Spleen (tissue), 11 donors: Measurements from ENCODE around the gene RAB24. TPM values are rescaled to one million over a fixed set of nuclear protein-coding genes. Genes with fewer than 3 reads are reported as not detected.

ENCODE experiments used
- DNase-seq: peaks from one replicate; pipeline ENCODE4 v3.0.0-alpha.2; 2020
- H3K27ac ChIP-seq, 8 donors: fragments of 200-600 bp; sonication (generic) in 7 of 8; 1 replicate in 4 of 8; 2 replicates in 4 of 8; pipeline versions ENCODE4 v1.5.0 to v1.8.0; 2016 to 2021; ENCODE audit warnings: inconsistent platforms in 4 of 8, mild to moderate bottlenecking in 4 of 8, moderate library complexity in 1 of 8
- H3K27me3 ChIP-seq, 7 donors: fragments of 200-600 bp; sonication (generic) in 6 of 7; replicated peaks in 1 of 7; 1 replicate in 4 of 7; 2 replicates in 3 of 7; pipeline versions ENCODE4 v1.5.0 to v1.8.0; 2016 to 2021; ENCODE audit warnings: inconsistent platforms in 3 of 7, mild to moderate bottlenecking in 1 of 7
- H3K36me3 ChIP-seq, 6 donors: fragments of 200-600 bp; sonication (generic) in 5 of 6; 1 replicate in 4 of 6; 2 replicates in 2 of 6; pipeline versions ENCODE4 v1.5.0 to v1.8.0; 2016 to 2021; ENCODE audit warnings: inconsistent platforms in 2 of 6
- H3K4me1 ChIP-seq, 6 donors: fragments of 200-600 bp; sonication (generic) in 5 of 6; 1 replicate in 3 of 6; 2 replicates in 3 of 6; pipeline versions ENCODE4 v1.5.0 to v1.8.0; 2016 to 2021; ENCODE audit warnings: inconsistent platforms in 3 of 6
- H3K4me3 ChIP-seq, 8 donors: fragments of 200-600 bp; sonication (generic) in 7 of 8; 1 replicate in 4 of 8; 2 replicates in 4 of 8; pipeline versions ENCODE4 v1.5.0 to v1.8.0; 2016 to 2021; ENCODE audit warnings: inconsistent platforms in 4 of 8, mild to moderate bottlenecking in 4 of 8, moderate library complexity in 2 of 8
- H3K9me3 ChIP-seq, 8 donors: fragments of 200-600 bp; sonication (generic) in 7 of 8; 1 replicate in 4 of 8; 2 replicates in 4 of 8; pipeline versions ENCODE4 v1.5.0 to v1.8.0; 2016 to 2021; ENCODE audit warnings: inconsistent platforms in 4 of 8
- POLR2A ChIP-seq, 3 donors: fragments of 450-650 bp; IDR thresholded peaks; one replicate each; pipeline ENCODE4 v1.5.1; 2017; ENCODE audit warnings: antibody characterized with exemption in 3 of 3, mild to moderate bottlenecking in 1 of 3
- POLR2AphosphoS5 ChIP-seq, 3 donors: sonication (generic); formaldehyde crosslinking; IDR thresholded peaks; one replicate each; pipeline ENCODE4 v1.5.1; 2017; ENCODE audit warnings: antibody characterized with exemption in 3 of 3
- WGBS, 5 donors: extraction: QIAGEN DNeasy Blood & Tissue Kit in 3 of 5; methylation state at CpG; one replicate each; pipeline versions ENCODE4 v1.1.5 to v1.1.7; 2013 to 2018; 5-methylcytosine and 5-hydroxymethylcytosine counted together
- intact Hi-C: fragments of 100-400 bp; cut with DNase I; formaldehyde crosslinking; loops from one replicate; pipeline ENCODE4 v1.15.0; 2023; ENCODE audit warnings: low total_unique reads
- polyA plus RNA-seq, 3 donors: library from polyadenylated mRNA; stranded (reverse); fragments of 200-250 nt; gene quantifications; one replicate each; pipeline ENCODE4 v1.2.1, GENCODE V29; 2013
- total RNA-seq, 7 donors: library from RNA; depleted of rRNA in 3 of 7; stranded (reverse); fragments of >200 nt in 3 of 7; fragmentation: NEBNext Ultra II Directional in 4 of 7; extraction: Animal tissue kit (Norgen Biotek cat#: 25700) in 4 of 7; gene quantifications; one replicate each; pipeline versions ENCODE4 v1.1.0 to v1.2.1, GENCODE V29; 2016 to 2021
- TF ChIP-seq, protein P1 (sequence below), 11 experiments: fragments of 200-600 bp in 7 of 11; fragments of 450-650 bp in 4 of 11; sonication (generic) in 4 of 11; IDR thresholded peaks in 8 of 11; conservative IDR thresholded peaks in 3 of 11; 1 replicate in 7 of 11; 2 replicates in 4 of 11; pipeline versions ENCODE4 v1.4.0 to v1.8.0; 2016 to 2021; ENCODE audit warnings: antibody characterized with exemption in 11 of 11, inconsistent platforms in 4 of 11, mild to moderate bottlenecking in 1 of 11
- donor health status: healthy with polysubstance abuse.
- donor health status: DM: no; HTN: no; CAD: no; lungs with moderate emphysema.
- donor health status: DM: no; HTN: no; CAD: no.
- donor health status: Bipolar disorder and iron deficiency.
- donor health status: healthy.
- donor health status: DM: no; HTN: no; CAD: no.
- donor health status: DM: yes; HTN: yes; CAD: no.

The RAB24 gene
- total and polyA plus RNA-seq, 10 donors = 52.1 to 181 (median 83.7) TPM

DNA sequence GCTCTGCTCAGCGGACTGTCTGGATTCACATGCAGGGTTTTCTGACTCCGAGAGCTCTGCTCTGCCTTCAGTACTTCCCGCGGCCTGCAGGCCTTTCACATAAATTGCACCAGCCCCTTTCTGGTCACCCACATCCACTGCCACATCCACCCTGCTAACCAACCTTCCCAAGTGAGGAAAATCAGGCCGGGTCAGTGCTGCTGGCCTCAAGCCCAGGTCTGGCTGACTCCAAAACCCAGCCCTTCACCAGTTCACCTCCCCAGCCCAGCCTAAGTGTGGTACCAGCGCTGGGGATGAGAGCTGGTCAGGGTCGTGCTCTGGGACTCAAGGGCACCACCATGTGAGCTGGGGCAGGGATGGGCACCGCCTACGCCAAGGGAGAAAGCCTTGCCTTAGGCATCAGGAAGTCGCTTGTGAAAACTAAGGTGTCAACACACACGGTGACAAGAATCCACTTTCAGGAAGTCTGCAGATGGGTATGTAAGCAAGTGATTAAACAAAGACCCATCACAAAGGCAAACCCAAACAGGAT lies 35.7 kb upstream of the RAB24 start:
- intact Hi-C loops = no loop called here
- H3K4me1 ChIP-seq = peaks cover 0 to 76% (median 15%) of the 10 kb centered on the region in 6 donors
- TF ChIP-seq POLR2A (IDR thresholded peaks at IDR 0.05) (no peak), POLR2AphosphoS5 (IDR thresholded peaks at IDR 0.05) (peak; percentile 26 to 61 (median 56))
- TF ChIP-seq, protein P1, sequence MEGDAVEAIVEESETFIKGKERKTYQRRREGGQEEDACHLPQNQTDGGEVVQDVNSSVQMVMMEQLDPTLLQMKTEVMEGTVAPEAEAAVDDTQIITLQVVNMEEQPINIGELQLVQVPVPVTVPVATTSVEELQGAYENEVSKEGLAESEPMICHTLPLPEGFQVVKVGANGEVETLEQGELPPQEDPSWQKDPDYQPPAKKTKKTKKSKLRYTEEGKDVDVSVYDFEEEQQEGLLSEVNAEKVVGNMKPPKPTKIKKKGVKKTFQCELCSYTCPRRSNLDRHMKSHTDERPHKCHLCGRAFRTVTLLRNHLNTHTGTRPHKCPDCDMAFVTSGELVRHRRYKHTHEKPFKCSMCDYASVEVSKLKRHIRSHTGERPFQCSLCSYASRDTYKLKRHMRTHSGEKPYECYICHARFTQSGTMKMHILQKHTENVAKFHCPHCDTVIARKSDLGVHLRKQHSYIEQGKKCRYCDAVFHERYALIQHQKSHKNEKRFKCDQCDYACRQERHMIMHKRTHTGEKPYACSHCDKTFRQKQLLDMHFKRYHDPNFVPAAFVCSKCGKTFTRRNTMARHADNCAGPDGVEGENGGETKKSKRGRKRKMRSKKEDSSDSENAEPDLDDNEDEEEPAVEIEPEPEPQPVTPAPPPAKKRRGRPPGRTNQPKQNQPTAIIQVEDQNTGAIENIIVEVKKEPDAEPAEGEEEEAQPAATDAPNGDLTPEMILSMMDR (IDR thresholded peaks at IDR 0.05 in 8 of 11, conservative IDR thresholded peaks at IDR 0.05 in 3 of 11) = no peak
- H3K27me3 ChIP-seq = no peaks in the 10 kb centered on the region
- H3K27ac ChIP-seq = peak overlapping the region in 7 of 8 donors; percentile 24 to 85 (median 78)
- H3K36me3 ChIP-seq = peaks cover 8 to 100% (median 64%) of the 10 kb centered on the region in 6 donors
- H3K9me3 ChIP-seq = no peaks in the 10 kb centered on the region
- H3K4me3 ChIP-seq = peak overlapping the region in 1 of 8 donors; percentile 40
- peak; percentile 82 for DNase-seq
- 46 to 70% (median 63%) methylated on average over 10 to 11 of the region's 11 CpGs for WGBS, 5 donors

DNA sequence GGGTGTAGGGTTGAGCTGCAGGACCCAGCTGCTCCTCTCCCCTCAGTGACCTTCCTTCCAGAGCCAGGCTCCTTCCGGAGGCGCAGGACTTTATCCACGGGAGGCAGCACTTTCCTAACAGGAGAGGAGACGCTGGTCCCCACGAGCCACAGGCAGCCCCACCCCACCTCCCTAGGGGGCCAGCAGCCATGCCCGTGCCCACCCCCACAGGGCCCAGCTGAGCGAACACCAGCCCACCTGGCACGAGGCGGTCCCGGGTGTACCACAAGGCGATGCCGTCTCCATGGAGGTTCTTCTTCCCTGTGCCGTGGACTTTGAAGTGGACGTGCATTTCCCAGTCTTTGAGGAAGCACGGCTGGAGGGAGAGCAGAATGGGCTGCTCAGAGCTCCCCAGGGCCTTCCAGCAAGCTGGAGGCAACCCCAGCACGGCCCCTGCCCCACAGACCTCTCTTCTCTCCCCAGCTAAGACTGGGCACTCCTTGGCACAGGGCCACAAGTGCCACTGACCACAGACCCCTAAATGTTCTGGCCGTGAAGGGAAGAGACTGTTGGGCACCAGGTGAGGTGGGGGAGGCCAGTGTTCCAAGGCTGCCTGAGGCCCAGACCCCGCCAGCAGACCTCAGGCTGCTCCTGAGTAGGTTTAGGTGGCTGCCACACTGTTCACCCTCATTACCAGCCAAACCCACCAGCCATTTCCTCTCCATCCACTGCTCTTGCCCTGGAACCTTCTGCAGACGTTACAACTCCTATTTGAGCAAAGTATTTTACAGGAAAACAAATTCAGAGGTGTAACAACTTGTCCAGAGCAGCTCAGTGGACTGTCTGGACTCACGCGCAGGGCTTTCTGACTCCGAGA lies 35.0 kb upstream of the RAB24 start:
- peaks cover 8 to 100% (median 67%) of the 10 kb centered on the region in 6 donors for H3K36me3 ChIP-seq
- TF ChIP-seq, protein P1 (IDR thresholded peaks at IDR 0.05 in 8 of 11, conservative IDR thresholded peaks at IDR 0.05 in 3 of 11) = no peak
- peak in 1 of 3 donors; percentile 32 for TF ChIP-seq POLR2AphosphoS5 (IDR thresholded peaks at IDR 0.05)
- no peak for TF ChIP-seq POLR2A (IDR thresholded peaks at IDR 0.05)
- WGBS, 5 donors = 81 to 86% (median 84%) methylated on average over 9 to 22 of the region's 22 CpGs
- intact Hi-C loops = no loop called here
- H3K4me1 ChIP-seq = peaks cover 0 to 74% (median 15%) of the 10 kb centered on the region in 6 donors
- H3K9me3 ChIP-seq = no peaks in the 10 kb centered on the region
- peak overlapping the region in 7 of 8 donors; percentile 24 to 85 (median 78) for H3K27ac ChIP-seq
- H3K27me3 ChIP-seq = no peaks in the 10 kb centered on the region
- DNase-seq = peak; percentile 73
- peak overlapping the region in 1 of 8 donors; percentile 40 for H3K4me3 ChIP-seq

DNA sequence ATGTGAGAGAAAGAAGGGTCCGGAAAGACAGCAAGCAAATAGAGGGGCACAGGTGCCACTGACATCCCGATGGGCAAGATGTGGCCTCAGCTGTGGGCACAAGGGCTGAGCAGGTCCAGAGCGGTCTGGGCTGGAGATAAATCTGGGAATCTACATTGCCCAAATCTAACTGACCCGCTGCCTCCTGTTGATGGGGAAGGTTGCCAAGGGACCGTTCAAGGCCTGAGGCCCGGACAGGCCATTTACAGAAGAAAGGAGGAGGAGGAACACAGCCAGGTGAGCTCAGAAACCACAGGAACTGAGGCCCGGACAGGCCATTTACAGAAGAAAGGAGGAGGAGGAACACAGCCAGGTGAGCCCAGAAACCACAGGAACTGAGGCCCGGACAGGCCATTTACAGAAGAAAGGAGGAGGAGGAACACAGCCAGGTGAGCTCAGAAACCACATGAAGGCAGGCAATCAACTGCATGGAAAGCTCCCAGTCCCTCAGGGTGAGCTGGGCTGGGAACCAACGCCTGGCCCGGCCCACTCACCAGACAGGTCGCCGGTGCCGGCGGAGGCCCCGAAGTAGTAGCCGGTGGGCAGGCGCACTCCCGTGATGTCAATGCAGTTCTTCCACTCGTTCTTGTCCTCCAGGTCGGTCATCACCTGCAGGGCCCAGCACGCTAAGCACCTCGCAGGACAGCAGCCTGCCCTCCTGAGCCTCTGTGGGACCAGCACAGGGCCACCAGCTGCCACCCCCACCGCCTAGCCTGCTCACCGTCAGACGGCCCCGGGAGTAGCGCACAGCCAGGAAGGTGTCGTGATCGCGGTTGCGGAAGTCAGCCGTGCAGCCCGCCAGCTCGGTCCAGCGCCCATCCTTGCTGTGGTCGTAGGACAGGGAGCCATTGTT lies 33.3 kb upstream of the RAB24 start:
- peaks cover 8 to 100% (median 77%) of the 10 kb centered on the region in 6 donors for H3K36me3 ChIP-seq
- H3K4me1 ChIP-seq = peaks cover 0 to 74% (median 21%) of the 10 kb centered on the region in 6 donors
- H3K9me3 ChIP-seq = no peaks in the 10 kb centered on the region
- TF ChIP-seq, protein P1 (IDR thresholded peaks at IDR 0.05 in 8 of 11, conservative IDR thresholded peaks at IDR 0.05 in 3 of 11) = no peak
- peak in 2 of 3 donors; percentile 13 to 50 for TF ChIP-seq POLR2AphosphoS5 (IDR thresholded peaks at IDR 0.05)
- no peak overlapping the region for H3K27ac ChIP-seq
- WGBS, 5 donors = 91 to 95% (median 93%) methylated on average over 19 to 36 of the region's 36 CpGs
- H3K4me3 ChIP-seq = no peak overlapping the region
- peak; percentile 71 for DNase-seq
- no peaks in the 10 kb centered on the region for H3K27me3 ChIP-seq
- intact Hi-C loops = no loop called here
